Measurements from ENCODE around the gene DNAJB6.
A peak's percentile ranks its signal among the peaks of the same experiment; 100 is the strongest.

The DNAJB6 gene

GRCh38 chr7:157432541-157432956, 95.7 kb downstream of the DNAJB6 start:
- H3K27ac ChIP-seq = no peak overlapping the region
- TF ChIP-seq ZFX (IDR thresholded peaks at IDR 0.05; ENCODE audit: borderline replicate concordance) (no peak), CTCF (IDR thresholded peaks at IDR 0.05) (no peak)

- no peak for TF ChIP-seq ZFX (IDR thresholded peaks at IDR 0.05; ENCODE audit: borderline replicate concordance)
- peak; percentile 88 for TF ChIP-seq CTCF (IDR thresholded peaks at IDR 0.05)
- no peak overlapping the region for H3K27ac ChIP-seq
These were observed 96.3 kb downstream of the DNAJB6 start for GRCh38 chr7:157432957-157433576.

- TF ChIP-seq CTCF (IDR thresholded peaks at IDR 0.05) (no peak), ZFX (IDR thresholded peaks at IDR 0.05; ENCODE audit: borderline replicate concordance) (no peak)
- H3K27ac ChIP-seq = no peak overlapping the region
These were observed 96.8 kb downstream of the DNAJB6 start for GRCh38 chr7:157433628-157434027.

GRCh38 chr7:157434231-157434630, 97.4 kb downstream of the DNAJB6 start:
- TF ChIP-seq ZFX (IDR thresholded peaks at IDR 0.05; ENCODE audit: borderline replicate concordance) (no peak), CTCF (IDR thresholded peaks at IDR 0.05) (no peak)

GRCh38 chr7:157434701-157435100, 97.9 kb downstream of the DNAJB6 start:
- no peak overlapping the region for H3K27ac ChIP-seq
- TF ChIP-seq CTCF (IDR thresholded peaks at IDR 0.05) (no peak), ZFX (IDR thresholded peaks at IDR 0.05; ENCODE audit: borderline replicate concordance) (no peak)

More at GRCh38 chr7:157434231-157434630, 97.4 kb downstream of the DNAJB6 start:
- H3K27ac ChIP-seq = no peak overlapping the region

GRCh38 chr7:157436076-157436475, 99.3 kb downstream of the DNAJB6 start:
- TF ChIP-seq ZFX (IDR thresholded peaks at IDR 0.05; ENCODE audit: borderline replicate concordance) (no peak), CTCF (IDR thresholded peaks at IDR 0.05) (no peak)

GRCh38 chr7:157436763-157437480, 100.1 kb downstream of the DNAJB6 start:
- TF ChIP-seq ZFX (IDR thresholded peaks at IDR 0.05; ENCODE audit: borderline replicate concordance) (no peak), CTCF (IDR thresholded peaks at IDR 0.05) (no peak)

More at GRCh38 chr7:157436076-157436475, 99.3 kb downstream of the DNAJB6 start:
- no peak overlapping the region for H3K27ac ChIP-seq

More at GRCh38 chr7:157436763-157437480, 100.1 kb downstream of the DNAJB6 start:
- H3K27ac ChIP-seq = no peak overlapping the region

Data from 22Rv1 (cell line).